WTC11 (cell line): Measurements from ENCODE around the gene HDAC5.

Experiments
- CTCF ChIP-seq: fragments of 200-600 bp; IDR thresholded peaks from 2 replicates; pipeline ENCODE4 v1.8.0; 2022; ENCODE audit warnings: antibody characterized with exemption
- NFYB ChIP-seq: sonication (generic); formaldehyde crosslinking; conservative IDR thresholded peaks from 2 replicates; pipeline ENCODE4 v1.8.0; 2022; ENCODE audit warnings: low read depth, missing genetic modification reagents
- TF ChIP-seq, protein P1 (sequence below): fragments of 250-450 bp; sonication (Bioruptor Pico); IDR thresholded peaks from 2 replicates; pipeline ENCODE4 v2.1.2; 2022; ENCODE audit warnings: mild to moderate bottlenecking, moderate library complexity

GRCh38 chr17:44132275-44132821, 8.9 kb upstream of the HDAC5 start:
- TF ChIP-seq CTCF (no peak), NFYB (CRISPR knock-in tag) (no peak)
- TF ChIP-seq, protein P1, sequence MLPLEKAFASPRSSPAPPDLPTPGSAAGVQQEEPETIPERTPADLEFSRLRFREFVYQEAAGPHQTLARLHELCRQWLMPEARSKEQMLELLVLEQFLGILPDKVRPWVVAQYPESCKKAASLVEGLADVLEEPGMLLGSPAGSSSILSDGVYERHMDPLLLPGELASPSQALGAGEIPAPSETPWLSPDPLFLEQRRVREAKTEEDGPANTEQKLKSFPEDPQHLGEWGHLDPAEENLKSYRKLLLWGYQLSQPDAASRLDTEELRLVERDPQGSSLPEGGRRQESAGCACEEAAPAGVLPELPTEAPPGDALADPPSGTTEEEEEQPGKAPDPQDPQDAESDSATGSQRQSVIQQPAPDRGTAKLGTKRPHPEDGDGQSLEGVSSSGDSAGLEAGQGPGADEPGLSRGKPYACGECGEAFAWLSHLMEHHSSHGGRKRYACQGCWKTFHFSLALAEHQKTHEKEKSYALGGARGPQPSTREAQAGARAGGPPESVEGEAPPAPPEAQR (CRISPR knock-in tag), result no peak
